OCI-LY3 (cell line): ENCODE data around the gene CTNNA3.

Experiments
- H2AFZ ChIP-seq: fragments of 200-600, 300-600 bp; shearing (Covaris generic); 2 replicates; pipeline ENCODE4 v1.6.0; 2014; ENCODE audit warnings: antibody characterized with exemption, low read depth, low read length
- H3K27ac ChIP-seq: fragments of 200-600, 300-600 bp; sonication (generic); 2 replicates; pipeline ENCODE4 v1.5.1; 2014; ENCODE audit warnings: mild to moderate bottlenecking, low read length, moderate library complexity, mixed read lengths
- H3K27me3 ChIP-seq: fragments of 200-600, 300-600 bp; sonication (generic); 2 replicates; pipeline ENCODE4 v1.6.1; 2014; ENCODE audit warnings: low read depth, low read length, mixed read lengths
- H3K36me3 ChIP-seq: fragments of 200-600, 300-600 bp; sonication (generic); replicated peaks from 2 replicates; pipeline ENCODE3; 2014; ENCODE audit warnings: low read depth, low read length, mixed read lengths
- H3K4me1 ChIP-seq: fragments of 300-600, 200-600 bp; sonication (generic); 2 replicates; pipeline ENCODE4 v1.6.1; 2014; ENCODE audit warnings: low read length, mixed read lengths
- H3K4me2 ChIP-seq: fragments of 200-600, 300-600 bp; sonication (generic); 2 replicates; pipeline ENCODE4 v1.6.1; 2014; ENCODE audit warnings: low read length, mixed read lengths
- H3K4me3 ChIP-seq: fragments of 300-600, 200-600 bp; sonication (generic); 2 replicates; pipeline ENCODE4 v1.5.1; 2014; ENCODE audit warnings: antibody characterized with exemption, mild to moderate bottlenecking, low read length, moderate library complexity
- H3K79me2 ChIP-seq: fragments of 300-600, 200-600 bp; shearing (Covaris generic); 2 replicates; pipeline ENCODE4 v1.6.1; 2014; ENCODE audit warnings: mild to moderate bottlenecking, low read length, mixed read lengths
- H3K9ac ChIP-seq: fragments of 300-600, 200-600 bp; shearing (Covaris generic); 2 replicates; pipeline ENCODE4 v1.6.0; 2014; ENCODE audit warnings: mild to moderate bottlenecking, low read length, moderate library complexity
- H3K9me3 ChIP-seq: fragments of 200-600, 300-600 bp; shearing (Covaris generic); 2 replicates; pipeline ENCODE4 v1.6.1; 2014; ENCODE audit warnings: low read length, mixed read lengths; ENCODE audit not compliant: insufficient read depth
- H4K20me1 ChIP-seq: fragments of 200-600, 300-600 bp; sonication (generic); 2 replicates; pipeline ENCODE4 v1.6.1; 2016; ENCODE audit warnings: low read length, mixed read lengths; ENCODE audit not compliant: insufficient read depth
- EZH2phosphoT487 ChIP-seq: fragments of 200-600 bp; shearing (Covaris generic); IDR thresholded peaks from 2 replicates; pipeline ENCODE4 v1.6.1; 2018; ENCODE audit warnings: antibody characterized with exemption, mixed run types, low read depth
- TF ChIP-seq, protein P1 (sequence below): fragments of 200-600, 300-600 bp; sonication (generic); IDR thresholded peaks from 2 replicates; pipeline ENCODE4 v1.5.1; 2014; ENCODE audit warnings: antibody characterized with exemption, low read length, low read depth

The CTNNA3 gene

GRCh38 chr10:67521546-67521945 lies 174.4 kb downstream of the CTNNA3 start:
- Histone ChIP-seq H3K79me2 (no peaks in the 10 kb centered on the region), H2AFZ (0 out of 2 replicates have a peak overlapping the region, but pooled peaks have one; percentile 21), H3K27me3 (no peaks in the 10 kb centered on the region), H3K4me1 (peaks cover 12% of the 10 kb centered on the region), H3K4me2 (peak overlapping the region; percentile 26), H3K36me3 (no peaks in the 10 kb centered on the region), H3K27ac (no peak overlapping the region), H3K9me3 (no peaks in the 10 kb centered on the region), H3K4me3 (no peak overlapping the region), H3K9ac (no peak overlapping the region), H4K20me1 (no peaks in the 10 kb centered on the region)
- TF ChIP-seq EZH2phosphoT487: no peak
- TF ChIP-seq, protein P1, sequence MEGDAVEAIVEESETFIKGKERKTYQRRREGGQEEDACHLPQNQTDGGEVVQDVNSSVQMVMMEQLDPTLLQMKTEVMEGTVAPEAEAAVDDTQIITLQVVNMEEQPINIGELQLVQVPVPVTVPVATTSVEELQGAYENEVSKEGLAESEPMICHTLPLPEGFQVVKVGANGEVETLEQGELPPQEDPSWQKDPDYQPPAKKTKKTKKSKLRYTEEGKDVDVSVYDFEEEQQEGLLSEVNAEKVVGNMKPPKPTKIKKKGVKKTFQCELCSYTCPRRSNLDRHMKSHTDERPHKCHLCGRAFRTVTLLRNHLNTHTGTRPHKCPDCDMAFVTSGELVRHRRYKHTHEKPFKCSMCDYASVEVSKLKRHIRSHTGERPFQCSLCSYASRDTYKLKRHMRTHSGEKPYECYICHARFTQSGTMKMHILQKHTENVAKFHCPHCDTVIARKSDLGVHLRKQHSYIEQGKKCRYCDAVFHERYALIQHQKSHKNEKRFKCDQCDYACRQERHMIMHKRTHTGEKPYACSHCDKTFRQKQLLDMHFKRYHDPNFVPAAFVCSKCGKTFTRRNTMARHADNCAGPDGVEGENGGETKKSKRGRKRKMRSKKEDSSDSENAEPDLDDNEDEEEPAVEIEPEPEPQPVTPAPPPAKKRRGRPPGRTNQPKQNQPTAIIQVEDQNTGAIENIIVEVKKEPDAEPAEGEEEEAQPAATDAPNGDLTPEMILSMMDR: no peak

- Histone ChIP-seq H3K4me2 (peak overlapping the region; percentile 35), H3K4me1 (peaks cover 12% of the 10 kb centered on the region), H3K36me3 (no peaks in the 10 kb centered on the region), H3K9me3 (no peaks in the 10 kb centered on the region), H3K4me3 (no peak overlapping the region), H3K27me3 (no peaks in the 10 kb centered on the region), H2AFZ (0 out of 2 replicates have a peak overlapping the region, but pooled peaks have one; percentile 21), H3K79me2 (no peaks in the 10 kb centered on the region), H4K20me1 (no peaks in the 10 kb centered on the region), H3K27ac (no peak overlapping the region), H3K9ac (no peak overlapping the region)
- TF ChIP-seq, protein P1: peak; percentile 79
- TF ChIP-seq EZH2phosphoT487: no peak
These were observed 175.0 kb downstream of the CTNNA3 start for GRCh38 chr10:67520924-67521520.

DNA sequence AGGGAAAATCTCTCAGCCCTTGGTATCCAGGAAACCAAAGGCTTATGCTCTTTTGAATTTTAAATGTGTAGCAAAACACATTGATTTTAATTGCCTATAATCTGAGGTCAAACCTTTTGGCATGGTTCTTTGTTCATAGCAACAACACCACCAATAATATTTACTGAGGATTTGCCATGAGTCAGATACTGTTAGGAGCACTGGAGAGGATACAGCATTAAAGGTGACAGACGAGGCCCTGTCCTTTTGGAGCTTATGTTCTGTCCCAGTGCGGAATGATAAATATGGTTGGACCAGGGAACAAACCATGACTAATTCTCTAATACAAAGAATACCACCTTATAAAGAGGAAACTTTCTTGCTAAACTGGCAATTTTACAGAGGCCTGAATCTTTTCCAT lies 176.6 kb downstream of the CTNNA3 start:
- H3K36me3 ChIP-seq: no peaks in the 10 kb centered on the region
- H3K9ac ChIP-seq: no peak overlapping the region
- peaks cover 12% of the 10 kb centered on the region for H3K4me1 ChIP-seq
- H2AFZ ChIP-seq: no peak overlapping the region
- no peaks in the 10 kb centered on the region for H3K27me3 ChIP-seq
- no peaks in the 10 kb centered on the region for H4K20me1 ChIP-seq
- H3K27ac ChIP-seq: no peak overlapping the region
- H3K9me3 ChIP-seq: no peaks in the 10 kb centered on the region
- H3K4me2 ChIP-seq: no peak overlapping the region
- H3K4me3 ChIP-seq: no peak overlapping the region
- TF ChIP-seq EZH2phosphoT487: no peak
- TF ChIP-seq, protein P1: no peak
- H3K79me2 ChIP-seq: no peaks in the 10 kb centered on the region

DNA sequence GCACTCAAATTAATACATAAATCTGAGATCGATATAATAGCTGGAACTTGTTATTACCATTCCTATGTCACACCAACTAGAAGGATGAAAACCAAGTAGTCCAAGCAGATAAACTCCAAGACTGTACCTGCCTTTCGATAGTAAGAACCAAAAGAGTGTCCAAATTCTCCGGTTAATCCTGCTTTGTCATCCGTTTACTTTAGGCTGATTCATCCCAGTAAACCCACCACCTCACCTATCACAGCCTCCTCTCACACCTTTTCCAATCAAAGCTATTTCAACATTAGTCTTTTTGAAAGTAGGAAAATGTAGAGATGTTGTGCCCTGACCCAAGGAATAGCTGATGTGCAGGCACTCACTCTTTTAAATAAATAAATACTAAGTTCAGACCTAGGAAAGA lies 177.2 kb downstream of the CTNNA3 start:
- no peak overlapping the region for H3K27ac ChIP-seq
- no peaks in the 10 kb centered on the region for H3K36me3 ChIP-seq
- no peaks in the 10 kb centered on the region for H3K79me2 ChIP-seq
- no peaks in the 10 kb centered on the region for H3K9me3 ChIP-seq
- no peaks in the 10 kb centered on the region for H3K27me3 ChIP-seq
- no peaks in the 10 kb centered on the region for H4K20me1 ChIP-seq
- H2AFZ ChIP-seq: no peak overlapping the region
- peaks cover 12% of the 10 kb centered on the region for H3K4me1 ChIP-seq
- TF ChIP-seq, protein P1: no peak
- H3K4me3 ChIP-seq: no peak overlapping the region
- no peak overlapping the region for H3K9ac ChIP-seq
- no peak overlapping the region for H3K4me2 ChIP-seq
